GM18517 (cell line): ENCODE results near the gene KREMEN2.

Source experiments
- ATAC-seq: cut with Tn5 transposase; IDR thresholded peaks from one replicate; pipeline ENCODE4 v1.9.1; 2021; ENCODE audit warnings: mild to moderate bottlenecking, moderate library complexity; ENCODE audit not compliant: unreplicated experiment

Gene KREMEN2

GRCh38 chr16:2976201-2976600 is 12.1 kb downstream of the KREMEN2 start:
- no peak for ATAC-seq

- no peak for ATAC-seq
Measured at GRCh38 chr16:2976673-2977072, 12.6 kb downstream of the KREMEN2 start.

GRCh38 chr16:2977440-2977839 is 13.4 kb downstream of the KREMEN2 start:
- ATAC-seq, result no peak

GRCh38 chr16:2979669-2980226 is 15.7 kb downstream of the KREMEN2 start:
- ATAC-seq, result peak; percentile 3

GRCh38 chr16:2980227-2981176 is 16.4 kb downstream of the KREMEN2 start, which contains the start of gene PKMYT1:
Gene PKMYT1 (minus strand): TSS chr16:2980446. CDS start chr16:2979657, 789 bp downstream.
- ATAC-seq, result peak; percentile 70

- ATAC-seq, result no peak
Measured at GRCh38 chr16:2981177-2981898, 17.3 kb downstream of the KREMEN2 start.

- no peak for ATAC-seq
Measured at GRCh38 chr16:2981899-2982250, 17.8 kb downstream of the KREMEN2 start.

- ATAC-seq, result no peak
Measured at GRCh38 chr16:2982402-2982801, 18.3 kb downstream of the KREMEN2 start.

GRCh38 chr16:2983706-2984136 is 19.6 kb downstream of the KREMEN2 start:
- ATAC-seq, result no peak

- ATAC-seq, result no peak
Measured at GRCh38 chr16:2985462-2985861, 21.4 kb downstream of the KREMEN2 start.

- ATAC-seq, result no peak
Measured at GRCh38 chr16:2985893-2986355, 21.8 kb downstream of the KREMEN2 start.

GRCh38 chr16:2986623-2987188 is 22.6 kb downstream of the KREMEN2 start:
- ATAC-seq, result no peak

GRCh38 chr16:2987286-2987685 is 23.2 kb downstream of the KREMEN2 start:
- no peak for ATAC-seq

- no peak for ATAC-seq
Measured at GRCh38 chr16:2987833-2988232, 23.8 kb downstream of the KREMEN2 start.

GRCh38 chr16:2988590-2989099 is 24.6 kb downstream of the KREMEN2 start:
- ATAC-seq, result no peak

- ATAC-seq, result no peak
Measured at GRCh38 chr16:2990891-2991290, 26.8 kb downstream of the KREMEN2 start.

- no peak for ATAC-seq
Measured at GRCh38 chr16:2991566-2992261, 27.6 kb downstream of the KREMEN2 start.

GRCh38 chr16:2992383-2993081 is 28.5 kb downstream of the KREMEN2 start:
- ATAC-seq, result no peak

- no peak for ATAC-seq
Measured at GRCh38 chr16:2996298-2996697, 32.2 kb downstream of the KREMEN2 start.

GRCh38 chr16:2999929-3000328 is 35.9 kb downstream of the KREMEN2 start:
- no peak for ATAC-seq
